ENCODE data around the gene CCBE1.

Gene CCBE1

GRCh38 chr18:59569390-59569791, 127.8 kb downstream of the CCBE1 start:
- H3K36me3 Mint-ChIP-seq = no peaks in the 10 kb centered on the region
- no peaks in the 10 kb centered on the region for H3K4me1 Mint-ChIP-seq
- no peak overlapping the region for H3K27ac Mint-ChIP-seq
- H3K27me3 Mint-ChIP-seq = peaks cover 3% of the 10 kb centered on the region
- H3K9me3 Mint-ChIP-seq = no peaks in the 10 kb centered on the region
- no peak overlapping the region for H3K4me3 Mint-ChIP-seq

GRCh38 chr18:59567431-59567830, 129.8 kb downstream of the CCBE1 start:
- no peak overlapping the region for H3K27ac Mint-ChIP-seq
- no peaks in the 10 kb centered on the region for H3K9me3 Mint-ChIP-seq
- H3K27me3 Mint-ChIP-seq = peaks cover 4% of the 10 kb centered on the region
- H3K4me1 Mint-ChIP-seq = no peaks in the 10 kb centered on the region
- H3K4me3 Mint-ChIP-seq = no peak overlapping the region
- no peaks in the 10 kb centered on the region for H3K36me3 Mint-ChIP-seq

- Mint-ChIP-seq H3K36me3 (no peaks in the 10 kb centered on the region), H3K27me3 (peaks cover 6% of the 10 kb centered on the region), H3K9me3 (no peaks in the 10 kb centered on the region), H3K4me1 (no peaks in the 10 kb centered on the region), H3K4me3 (no peak overlapping the region), H3K27ac (no peak overlapping the region)
Measured at GRCh38 chr18:59566533-59566971, 130.7 kb downstream of the CCBE1 start.

- no peaks in the 10 kb centered on the region for H3K36me3 Mint-ChIP-seq
- H3K4me1 Mint-ChIP-seq = no peaks in the 10 kb centered on the region
- H3K27me3 Mint-ChIP-seq = peaks cover 6% of the 10 kb centered on the region
- no peak overlapping the region for H3K27ac Mint-ChIP-seq
- no peaks in the 10 kb centered on the region for H3K9me3 Mint-ChIP-seq
- no peak overlapping the region for H3K4me3 Mint-ChIP-seq
Measured at GRCh38 chr18:59565957-59566356, 131.3 kb downstream of the CCBE1 start.

- H3K27ac Mint-ChIP-seq = no peak overlapping the region
- no peaks in the 10 kb centered on the region for H3K9me3 Mint-ChIP-seq
- H3K27me3 Mint-ChIP-seq = peaks cover 3% of the 10 kb centered on the region
- H3K36me3 Mint-ChIP-seq = no peaks in the 10 kb centered on the region
- no peaks in the 10 kb centered on the region for H3K4me1 Mint-ChIP-seq
- no peak overlapping the region for H3K4me3 Mint-ChIP-seq
Measured at GRCh38 chr18:59564561-59564960, 132.7 kb downstream of the CCBE1 start.

- H3K9me3 Mint-ChIP-seq = no peaks in the 10 kb centered on the region
- no peaks in the 10 kb centered on the region for H3K36me3 Mint-ChIP-seq
- H3K4me1 Mint-ChIP-seq = no peaks in the 10 kb centered on the region
- no peak overlapping the region for H3K4me3 Mint-ChIP-seq
- peaks cover 3% of the 10 kb centered on the region for H3K27me3 Mint-ChIP-seq
- no peak overlapping the region for H3K27ac Mint-ChIP-seq
Measured at GRCh38 chr18:59563176-59563785, 133.9 kb downstream of the CCBE1 start.

- H3K27ac Mint-ChIP-seq = no peak overlapping the region
- no peaks in the 10 kb centered on the region for H3K36me3 Mint-ChIP-seq
- peaks cover 3% of the 10 kb centered on the region for H3K27me3 Mint-ChIP-seq
- no peak overlapping the region for H3K4me3 Mint-ChIP-seq
- peaks cover 3% of the 10 kb centered on the region for H3K9me3 Mint-ChIP-seq
- no peaks in the 10 kb centered on the region for H3K4me1 Mint-ChIP-seq
Measured at GRCh38 chr18:59562751-59563150, 134.5 kb downstream of the CCBE1 start.

GRCh38 chr18:59561612-59562011, 135.6 kb downstream of the CCBE1 start:
- Mint-ChIP-seq H3K4me1 (no peaks in the 10 kb centered on the region), H3K27ac (no peak overlapping the region), H3K9me3 (peaks cover 5% of the 10 kb centered on the region), H3K4me3 (no peak overlapping the region), H3K27me3 (peaks cover 3% of the 10 kb centered on the region), H3K36me3 (no peaks in the 10 kb centered on the region)

- Mint-ChIP-seq H3K4me1 (no peaks in the 10 kb centered on the region), H3K27ac (no peak overlapping the region), H3K27me3 (peaks cover 3% of the 10 kb centered on the region), H3K9me3 (peaks cover 5% of the 10 kb centered on the region), H3K36me3 (no peaks in the 10 kb centered on the region), H3K4me3 (no peak overlapping the region)
Measured at GRCh38 chr18:59560556-59560955, 136.7 kb downstream of the CCBE1 start.

- H3K27me3 Mint-ChIP-seq = peaks cover 3% of the 10 kb centered on the region
- no peaks in the 10 kb centered on the region for H3K36me3 Mint-ChIP-seq
- no peak overlapping the region for H3K27ac Mint-ChIP-seq
- no peak overlapping the region for H3K4me3 Mint-ChIP-seq
- peaks cover 5% of the 10 kb centered on the region for H3K9me3 Mint-ChIP-seq
- no peaks in the 10 kb centered on the region for H3K4me1 Mint-ChIP-seq
Measured at GRCh38 chr18:59559528-59559927, 137.7 kb downstream of the CCBE1 start.

GRCh38 chr18:59555995-59556659, 141.1 kb downstream of the CCBE1 start:
- peaks cover 5% of the 10 kb centered on the region for H3K9me3 Mint-ChIP-seq
- no peaks in the 10 kb centered on the region for H3K4me1 Mint-ChIP-seq
- H3K36me3 Mint-ChIP-seq = no peaks in the 10 kb centered on the region
- H3K27ac Mint-ChIP-seq = no peak overlapping the region
- H3K27me3 Mint-ChIP-seq = no peaks in the 10 kb centered on the region
- no peak overlapping the region for H3K4me3 Mint-ChIP-seq

- no peaks in the 10 kb centered on the region for H3K27me3 Mint-ChIP-seq
- H3K27ac Mint-ChIP-seq = no peak overlapping the region
- H3K4me3 Mint-ChIP-seq = no peak overlapping the region
- no peaks in the 10 kb centered on the region for H3K36me3 Mint-ChIP-seq
- no peaks in the 10 kb centered on the region for H3K4me1 Mint-ChIP-seq
- H3K9me3 Mint-ChIP-seq = peaks cover 5% of the 10 kb centered on the region
Measured at GRCh38 chr18:59554796-59555335, 142.4 kb downstream of the CCBE1 start.

GRCh38 chr18:59553273-59553870, 143.9 kb downstream of the CCBE1 start:
- Mint-ChIP-seq H3K27ac (no peak overlapping the region), H3K27me3 (no peaks in the 10 kb centered on the region), H3K36me3 (no peaks in the 10 kb centered on the region), H3K4me3 (no peak overlapping the region), H3K9me3 (peaks cover 5% of the 10 kb centered on the region), H3K4me1 (no peaks in the 10 kb centered on the region)

- H3K9me3 Mint-ChIP-seq = no peaks in the 10 kb centered on the region
- H3K27me3 Mint-ChIP-seq = peaks cover 3% of the 10 kb centered on the region
- no peaks in the 10 kb centered on the region for H3K36me3 Mint-ChIP-seq
- no peaks in the 10 kb centered on the region for H3K4me1 Mint-ChIP-seq
- H3K27ac Mint-ChIP-seq = no peak overlapping the region
- H3K4me3 Mint-ChIP-seq = no peak overlapping the region
Measured at GRCh38 chr18:59551902-59552635, 145.2 kb downstream of the CCBE1 start.

GRCh38 chr18:59550174-59550516, 147.1 kb downstream of the CCBE1 start:
- Mint-ChIP-seq H3K9me3 (no peaks in the 10 kb centered on the region), H3K36me3 (no peaks in the 10 kb centered on the region), H3K27ac (no peak overlapping the region), H3K4me1 (no peaks in the 10 kb centered on the region), H3K4me3 (no peak overlapping the region), H3K27me3 (peaks cover 3% of the 10 kb centered on the region)
